Common myeloid progenitor, CD34-positive (primary cell): ENCODE measurements around the gene FKBP10. TPM values are rescaled to one million over a fixed set of nuclear protein-coding genes. Genes with fewer than 3 reads are reported as not detected.

ENCODE experiments used
- CTCF ChIA-PET: fragments of 350-600 bp; sonication (Branson Sonifier 250); formaldehyde crosslinking; loops from one replicate; lab custom pipeline; 2021; ENCODE audit warnings: antibody characterized with exemption; lab: Charles Lee
- POLR2A ChIA-PET: fragments of 350-600 bp; sonication (Branson Sonifier 250); formaldehyde crosslinking; loops from one replicate; lab custom pipeline; 2021; ENCODE audit warnings: antibody characterized with exemption; lab: Charles Lee
- DNase-seq, 3 donors: peaks; one replicate each; pipeline versions ENCODE4 v3.0.0 to v3.0.0-alpha.2; 2013
- H3K27ac ChIP-seq, 2 experiments: 1 replicate in 1 of 2; 2 replicates in 1 of 2; pipeline ENCODE4 v1.7.0; 2013; ENCODE audit warnings: inconsistent platforms in 2 of 2, low read length in 2 of 2, mild to moderate bottlenecking in 2 of 2, low read depth in 1 of 2, moderate library complexity in 1 of 2; ENCODE audit not compliant: severe bottlenecking in 2 of 2, insufficient read depth in 1 of 2, poor library complexity in 1 of 2
- H3K27me3 ChIP-seq, 5 experiments: replicated peaks in 2 of 5; 1 replicate in 3 of 5; 2 replicates in 2 of 5; pipeline versions ENCODE4 v1.6.1 to v1.7.0; 2013; ENCODE audit warnings: low read length in 4 of 5, mild to moderate bottlenecking in 2 of 5, moderate library complexity in 2 of 5, inconsistent platforms in 1 of 5; ENCODE audit not compliant: insufficient read depth in 5 of 5, control insufficient read depth in 4 of 5
- H3K36me3 ChIP-seq, 4 experiments: 1 replicate in 2 of 4; 2 replicates in 2 of 4; pipeline versions ENCODE4 v1.6.1 to v1.7.0; 2013; ENCODE audit warnings: low read length in 3 of 4, control low read depth in 1 of 4, mild to moderate bottlenecking in 1 of 4; ENCODE audit not compliant: control insufficient read depth in 4 of 4, insufficient read depth in 4 of 4
- H3K4me1 ChIP-seq, 4 experiments: 1 replicate in 3 of 4; 2 replicates in 1 of 4; pipeline versions ENCODE4 v1.6.1 to v1.7.1; 2013; ENCODE audit warnings: low read length in 3 of 4, mild to moderate bottlenecking in 3 of 4, control low read depth in 1 of 4, inconsistent platforms in 1 of 4, moderate library complexity in 1 of 4; ENCODE audit not compliant: control insufficient read depth in 4 of 4, insufficient read depth in 4 of 4; ENCODE audit errors: control extremely low read depth in 1 of 4
- H3K4me3 ChIP-seq, 7 experiments: 1 replicate in 4 of 7; 2 replicates in 3 of 7; pipeline versions ENCODE4 v1.5.1 to v1.7.0; 2013; ENCODE audit warnings: mild to moderate bottlenecking in 7 of 7, low read length in 6 of 7, moderate library complexity in 6 of 7, inconsistent platforms in 2 of 7, low read depth in 2 of 7, control low read depth in 1 of 7; ENCODE audit not compliant: insufficient read depth in 4 of 7, control insufficient read depth in 1 of 7; ENCODE audit errors: extremely low read depth in 1 of 7
- H3K9me3 ChIP-seq, 5 experiments: 1 replicate in 4 of 5; 2 replicates in 1 of 5; pipeline versions ENCODE4 v1.6.1 to v1.7.1; 2013; ENCODE audit warnings: low read length in 4 of 5, mild to moderate bottlenecking in 2 of 5, inconsistent platforms in 1 of 5, low read depth in 1 of 5, moderate library complexity in 1 of 5; ENCODE audit not compliant: control insufficient read depth in 4 of 5, insufficient read depth in 2 of 5; ENCODE audit errors: control extremely low read depth in 1 of 5
- WGBS: methylation state at CpG from one replicate; pipeline ENCODE4 v1.1.5; 2013; ENCODE audit not compliant: insufficient coverage; 5-methylcytosine and 5-hydroxymethylcytosine counted together
- polyA plus RNA-seq: library from polyadenylated mRNA; unstranded; fragments of 120-200 nt; gene quantifications from one replicate; pipeline ENCODE4 v1.2.1, GENCODE V29; 2013

FKBP10 gene
- polyA plus RNA-seq: 4.5 TPM

GRCh38 chr17:41812381-41813151 is at the start of gene FKBP10:
Gene FKBP10, plus strand, starts transcription at chr17:41813004. Its CDS starts 31 bp downstream, at chr17:41813035.
- POLR2A ChIA-PET: no interaction called here
- Histone ChIP-seq H3K27me3 (peaks cover 0 to 8% (median 0%) of the 10 kb centered on the region in 5 experiments), H3K4me3 (peak within 1 kb of the TSS; percentile 46 to 86 (median 73)), H3K36me3 (no peaks in the 10 kb centered on the region), H3K4me1 (peaks cover 0 to 25% (median 19%) of the 10 kb centered on the region in 4 experiments), H3K27ac (no peak within 1 kb of the TSS), H3K9me3 (no peaks in the 10 kb centered on the region)
- DNase-seq: peak in 2 of 3 donors; percentile 54 to 65
- 3% methylated on average over 22 of the region's 35 CpGs for WGBS
- CTCF ChIA-PET: interaction anchor here (1.0 to 4.8 kb wide), 5 partner anchors 14 to 117 kb away, joined by 3 to 16 read pairs (median 4); no protein-coding TSS in a partner anchor

GRCh38 chr17:41763327-41763726 is 49.5 kb upstream of the FKBP10 start:
- POLR2A ChIA-PET: interaction anchor here (1.0 to 4.9 kb wide), 2 partner anchors 23 to 38 kb away, joined by 3 to 28 read pairs; partner anchors contain the start of gene JUP
- no peak overlapping the region for H3K4me3 ChIP-seq
- CTCF ChIA-PET: interaction anchor here (1.9 to 3.0 kb wide), 3 partner anchors 9 to 38 kb away, joined by 5 to 20 read pairs (median 12); no protein-coding TSS in a partner anchor
- H3K27me3 ChIP-seq: no peaks in the 10 kb centered on the region
- H3K36me3 ChIP-seq: peaks cover 22 to 88% (median 56%) of the 10 kb centered on the region in 4 experiments
- DNase-seq: no peak
- H3K9me3 ChIP-seq: no peaks in the 10 kb centered on the region
- no peak overlapping the region for H3K27ac ChIP-seq
- no peaks in the 10 kb centered on the region for H3K4me1 ChIP-seq
- WGBS: 100% methylated on average over 8 of the region's 8 CpGs

GRCh38 chr17:41766135-41766534 is 46.7 kb upstream of the FKBP10 start:
- Histone ChIP-seq H3K27ac (no peak overlapping the region), H3K9me3 (no peaks in the 10 kb centered on the region), H3K4me1 (no peaks in the 10 kb centered on the region), H3K4me3 (no peak overlapping the region), H3K36me3 (peaks cover 24 to 92% (median 56%) of the 10 kb centered on the region in 4 experiments), H3K27me3 (no peaks in the 10 kb centered on the region)
- DNase-seq: no peak
- CTCF ChIA-PET: interaction anchor here (0.7 to 3.4 kb wide), 4 partner anchors 14 to 138 kb away, joined by 3 to 20 read pairs (median 8); partner anchors contain the start of gene JUP
- POLR2A ChIA-PET: interaction anchor here (0.7 to 4.9 kb wide), 2 partner anchors 20 to 99 kb away, joined by 3 to 28 read pairs; partner anchors contain the start of genes JUP and KLHL11

- POLR2A ChIA-PET: interaction anchor here (0.6 to 2.4 kb wide), 3 partner anchors 16 to 23 kb away, joined by 4 to 17 read pairs (median 4); partner anchors contain the start of gene JUP
- 98% methylated on average over 14 of the region's 18 CpGs for WGBS
- Histone ChIP-seq H3K36me3 (peaks cover 25 to 89% (median 56%) of the 10 kb centered on the region in 4 experiments), H3K27me3 (no peaks in the 10 kb centered on the region), H3K27ac (no peak overlapping the region), H3K4me3 (no peak overlapping the region), H3K9me3 (no peaks in the 10 kb centered on the region), H3K4me1 (no peaks in the 10 kb centered on the region)
- CTCF ChIA-PET: interaction anchor here (0.9 to 3.4 kb wide), 5 partner anchors 10 to 35 kb away, joined by 3 to 20 read pairs (median 7); partner anchors contain the start of gene JUP
- no peak for DNase-seq
Observed at GRCh38 chr17:41767324-41768042, 45.3 kb upstream of the FKBP10 start.

GRCh38 chr17:41768682-41769288 is 44.0 kb upstream of the FKBP10 start:
- CTCF ChIA-PET: interaction anchor here (0.6 to 3.4 kb wide), 7 partner anchors 9 to 34 kb away, joined by 3 to 20 read pairs (median 4); partner anchors contain the start of gene JUP

GRCh38 chr17:41769346-41769862 is 43.4 kb upstream of the FKBP10 start:
- ChIA-PET CTCF (interaction anchor here (0.6 to 3.2 kb wide), 5 partner anchors 11 to 30 kb away, joined by 3 to 7 read pairs (median 4); partner anchors contain the start of gene JUP), POLR2A (interaction anchor here (0.6 to 2.4 kb wide), 3 partner anchors 15 to 17 kb away, joined by 3 to 17 read pairs (median 3); partner anchors contain the start of gene JUP)
- peaks cover 0 to 15% (median 7%) of the 10 kb centered on the region in 4 experiments for H3K4me1 ChIP-seq
- H3K4me3 ChIP-seq: no peak overlapping the region
- H3K9me3 ChIP-seq: no peaks in the 10 kb centered on the region
- WGBS: 95% methylated on average over 16 of the region's 16 CpGs
- H3K27ac ChIP-seq: no peak overlapping the region
- peaks cover 18 to 79% (median 45%) of the 10 kb centered on the region in 4 experiments for H3K36me3 ChIP-seq
- H3K27me3 ChIP-seq: no peaks in the 10 kb centered on the region
- no peak for DNase-seq

More at GRCh38 chr17:41768682-41769288, 44.0 kb upstream of the FKBP10 start:
- peaks cover 18 to 83% (median 47%) of the 10 kb centered on the region in 4 experiments for H3K36me3 ChIP-seq
- POLR2A ChIA-PET: interaction anchor here (0.6 to 2.4 kb wide), 3 partner anchors 14 to 17 kb away, joined by 3 to 17 read pairs (median 3); partner anchors contain the start of gene JUP
- no peak overlapping the region for H3K4me3 ChIP-seq
- no peak overlapping the region for H3K27ac ChIP-seq
- H3K9me3 ChIP-seq: no peaks in the 10 kb centered on the region
- H3K4me1 ChIP-seq: peaks cover 0 to 8% (median 3%) of the 10 kb centered on the region in 4 experiments
- no peaks in the 10 kb centered on the region for H3K27me3 ChIP-seq
- no peak for DNase-seq
- 96% methylated on average over 21 of the region's 23 CpGs for WGBS
